GM23338 (cell line): ENCODE data around the gene ASAP2. TPM values are rescaled to one million over a fixed set of nuclear protein-coding genes. Genes with fewer than 3 reads are reported as not detected.

Source experiments
- ATAC-seq: fragments of 200-7000 bp; cut with Tn5 transposase; 3 replicates; pipeline ENCODE4 v1.9.1; 2020
- DNase-seq: peaks from one replicate; pipeline ENCODE4 v3.0.0-alpha.2; 2015; ENCODE audit warnings: low spot score
- H2AFZ ChIP-seq: fragments of 200-600 bp; sonication (generic); 2 replicates; pipeline ENCODE4 v1.8.0; 2016; ENCODE audit warnings: antibody characterized with exemption, mild to moderate bottlenecking, moderate library complexity
- H3F3A ChIP-seq: fragments of 200-600 bp; sonication (generic); replicated peaks from 2 replicates; pipeline ENCODE4 v1.8.0; 2017; ENCODE audit warnings: antibody characterized with exemption, mixed run types, low read depth
- H3K27ac ChIP-seq: fragments of 200-600 bp; sonication (generic); 2 replicates; pipeline ENCODE4 v1.6.1; 2016; ENCODE audit warnings: low read depth
- H3K27me3 ChIP-seq: fragments of 200-600 bp; sonication (generic); 2 replicates; pipeline ENCODE4 v1.8.0; 2016; ENCODE audit warnings: mild to moderate bottlenecking, mixed run types, moderate library complexity; ENCODE audit not compliant: insufficient read depth
- H3K36me3 ChIP-seq: fragments of 200-600 bp; sonication (generic); 2 replicates; pipeline ENCODE4 v1.8.0; 2016; ENCODE audit warnings: mild to moderate bottlenecking; ENCODE audit not compliant: insufficient read depth
- H3K4me1 ChIP-seq: fragments of 200-600 bp; sonication (generic); 2 replicates; pipeline ENCODE4 v1.8.0; 2016; ENCODE audit warnings: mild to moderate bottlenecking, moderate library complexity; ENCODE audit not compliant: insufficient read depth
- H3K4me2 ChIP-seq: fragments of 200-600 bp; sonication (generic); 2 replicates; pipeline ENCODE4 v1.7.1; 2017; ENCODE audit warnings: mixed run types
- H3K4me3 ChIP-seq: fragments of 200-600 bp; sonication (generic); 2 replicates; pipeline ENCODE4 v1.6.1; 2016; ENCODE audit warnings: mixed run types
- H3K79me2 ChIP-seq: fragments of 200-600 bp; sonication (generic); replicated peaks from 2 replicates; pipeline ENCODE4 v1.8.0; 2017; ENCODE audit warnings: mild to moderate bottlenecking; ENCODE audit not compliant: insufficient read depth
- H3K9me2 ChIP-seq: fragments of 200-600 bp; sonication (generic); 2 replicates; pipeline ENCODE4 v1.8.0; 2017; ENCODE audit not compliant: insufficient read depth
- H4K20me1 ChIP-seq: fragments of 200-600 bp; sonication (generic); replicated peaks from 2 replicates; pipeline ENCODE4 v1.8.0; 2017; ENCODE audit warnings: mild to moderate bottlenecking; ENCODE audit not compliant: insufficient read depth
- H3K27ac Mint-ChIP-seq: 2 replicates; pipeline ENCODE4 v1.8.0; 2020; ENCODE audit warnings: inconsistent platforms, mild to moderate bottlenecking, moderate library complexity, mixed read lengths
- H3K27me3 Mint-ChIP-seq: 3 replicates; pipeline ENCODE4 v1.8.0; 2022; ENCODE audit warnings: low read depth, mild to moderate bottlenecking, moderate library complexity, mixed read lengths, inconsistent platforms; ENCODE audit not compliant: insufficient read depth, poor library complexity
- H3K36me3 Mint-ChIP-seq: 3 replicates; pipeline ENCODE4 v1.8.0; 2021; ENCODE audit warnings: low read depth, mild to moderate bottlenecking, inconsistent platforms, moderate library complexity, mixed read lengths
- H3K4me1 Mint-ChIP-seq: 3 replicates; pipeline ENCODE4 v1.8.0; 2020; ENCODE audit warnings: mild to moderate bottlenecking, inconsistent platforms, mixed read lengths
- H3K4me3 Mint-ChIP-seq: 3 replicates; pipeline ENCODE4 v1.8.0; 2021; ENCODE audit warnings: moderate library complexity, mild to moderate bottlenecking, inconsistent platforms, mixed read lengths
- H3K9me3 Mint-ChIP-seq: 3 replicates; pipeline ENCODE4 v1.8.0; 2020; ENCODE audit warnings: moderate library complexity, mild to moderate bottlenecking, inconsistent platforms, mixed read lengths
- CREB1 ChIP-seq: fragments of 250-450 bp; sonication (Bioruptor Pico); IDR thresholded peaks from 2 replicates; pipeline ENCODE4 v1.5.0; 2020; ENCODE audit warnings: low read depth, mild to moderate bottlenecking, moderate library complexity
- ETS1 ChIP-seq: IDR thresholded peaks from 2 replicates; pipeline ENCODE4 v1.6.1; 2016; ENCODE audit warnings: antibody characterized with exemption
- EZH2 ChIP-seq: fragments of 200-600 bp; sonication (generic); IDR thresholded peaks from one replicate; pipeline ENCODE4 v1.8.0; 2017; ENCODE audit warnings: antibody characterized with exemption, mild to moderate bottlenecking, low read depth; ENCODE audit not compliant: unreplicated experiment
- EZH2phosphoT487 ChIP-seq: fragments of 200-600 bp; sonication (generic); IDR thresholded peaks from one replicate; pipeline ENCODE4 v1.8.1; 2018; ENCODE audit warnings: antibody characterized with exemption; ENCODE audit not compliant: unreplicated experiment
- JUNB ChIP-seq: IDR thresholded peaks from one replicate; pipeline ENCODE4 v1.6.1; 2016; ENCODE audit warnings: antibody characterized with exemption; ENCODE audit not compliant: unreplicated experiment
- NANOG ChIP-seq: IDR thresholded peaks from 2 replicates; pipeline ENCODE4 v1.6.1; 2016; ENCODE audit warnings: antibody characterized with exemption, borderline replicate concordance
- POLR2AphosphoS5 ChIP-seq: IDR thresholded peaks from 2 replicates; pipeline ENCODE4 v1.6.1; 2016; ENCODE audit warnings: antibody characterized with exemption, low read depth
- STAT1 ChIP-seq: IDR thresholded peaks from one replicate; pipeline ENCODE4 v1.6.1; 2016; ENCODE audit warnings: antibody characterized with exemption; ENCODE audit not compliant: unreplicated experiment
- ZNF114 ChIP-seq: fragments of 250-450 bp; sonication (Bioruptor Pico); IDR thresholded peaks from 2 replicates; pipeline ENCODE4 v1.5.0; 2020; ENCODE audit warnings: mild to moderate bottlenecking, moderate library complexity
- ZNF331 ChIP-seq: fragments of 250-450 bp; sonication (Bioruptor Pico); IDR thresholded peaks from 2 replicates; pipeline ENCODE4 v1.5.0; 2020; ENCODE audit warnings: low read depth, mild to moderate bottlenecking, moderate library complexity
- polyA plus RNA-seq: library from polyadenylated mRNA; unstranded; fragments of >200 nt; fragmentation: Nextera tagmentation; extraction: Ambion mirVana; gene quantifications from 2 replicates; pipeline ENCODE4 v1.2.1, GENCODE V29; 2016
- total RNA-seq: library from RNA; depleted of rRNA; stranded (reverse); fragments of >200 nt; shearing (Covaris generic); gene quantifications from 2 replicates; pipeline ENCODE4 v1.2.3, GENCODE V29; 2014
- TF ChIP-seq, protein P1 (sequence below), 2 experiments: fragments of 200-600 bp in 1 of 2; sonication (generic) in 1 of 2; conservative IDR thresholded peaks; 2 replicates each; pipeline versions ENCODE4 v1.5.1 to v1.6.1; 2016 to 2017; ENCODE audit warnings: antibody characterized with exemption in 2 of 2, low read depth in 2 of 2, mild to moderate bottlenecking in 2 of 2, moderate library complexity in 1 of 2

Gene ASAP2
- total and polyA plus RNA-seq, 2 experiments from 2014 or later, result 2.6 to 15.6 TPM

- no peak for DNase-seq
- Histone ChIP-seq H3K4me1 (no peaks in the 10 kb centered on the region), H3K27me3 (no peaks in the 10 kb centered on the region), H3K27ac (no peak overlapping the region), H4K20me1 (peaks cover 3% of the 10 kb centered on the region; the same call in 1 of the 2 replicates), H3F3A (0 out of 2 replicates have a peak, but pooled peaks cover 3% of the 10 kb centered on the region), H3K9me2 (no peaks in the 10 kb centered on the region), H3K4me3 (no peak overlapping the region), H3K36me3 (no peaks in the 10 kb centered on the region; the same call in 1 of the 2 replicates), H3K79me2 (no peaks in the 10 kb centered on the region), H3K4me2 (no peak overlapping the region), H2AFZ (no peak overlapping the region)
- peaks cover 7% of the 10 kb centered on the region; the same call in 1 of the 3 replicates for H3K36me3 Mint-ChIP-seq
- no peaks in the 10 kb centered on the region for H3K9me3 Mint-ChIP-seq
- TF ChIP-seq EZH2 (no peak), STAT1 (no peak), JUNB (no peak), POLR2AphosphoS5 (no peak), ZNF331 (CRISPR knock-in tag) (no peak)
- TF ChIP-seq, protein P1, sequence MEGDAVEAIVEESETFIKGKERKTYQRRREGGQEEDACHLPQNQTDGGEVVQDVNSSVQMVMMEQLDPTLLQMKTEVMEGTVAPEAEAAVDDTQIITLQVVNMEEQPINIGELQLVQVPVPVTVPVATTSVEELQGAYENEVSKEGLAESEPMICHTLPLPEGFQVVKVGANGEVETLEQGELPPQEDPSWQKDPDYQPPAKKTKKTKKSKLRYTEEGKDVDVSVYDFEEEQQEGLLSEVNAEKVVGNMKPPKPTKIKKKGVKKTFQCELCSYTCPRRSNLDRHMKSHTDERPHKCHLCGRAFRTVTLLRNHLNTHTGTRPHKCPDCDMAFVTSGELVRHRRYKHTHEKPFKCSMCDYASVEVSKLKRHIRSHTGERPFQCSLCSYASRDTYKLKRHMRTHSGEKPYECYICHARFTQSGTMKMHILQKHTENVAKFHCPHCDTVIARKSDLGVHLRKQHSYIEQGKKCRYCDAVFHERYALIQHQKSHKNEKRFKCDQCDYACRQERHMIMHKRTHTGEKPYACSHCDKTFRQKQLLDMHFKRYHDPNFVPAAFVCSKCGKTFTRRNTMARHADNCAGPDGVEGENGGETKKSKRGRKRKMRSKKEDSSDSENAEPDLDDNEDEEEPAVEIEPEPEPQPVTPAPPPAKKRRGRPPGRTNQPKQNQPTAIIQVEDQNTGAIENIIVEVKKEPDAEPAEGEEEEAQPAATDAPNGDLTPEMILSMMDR (conservative IDR thresholded peaks at IDR 0.05; ENCODE audit: low read depth in 2 of 2), result no peak
- H3K27me3 Mint-ChIP-seq, result peaks cover 10% of the 10 kb centered on the region
- H3K4me1 Mint-ChIP-seq, result no peaks in the 10 kb centered on the region
- no peak overlapping the region for H3K27ac Mint-ChIP-seq
- H3K4me3 Mint-ChIP-seq, result no peak overlapping the region
- ATAC-seq, result no peak
Measured at GRCh38 chr2:9407363-9407811, 200.8 kb downstream of the ASAP2 start.

DNA sequence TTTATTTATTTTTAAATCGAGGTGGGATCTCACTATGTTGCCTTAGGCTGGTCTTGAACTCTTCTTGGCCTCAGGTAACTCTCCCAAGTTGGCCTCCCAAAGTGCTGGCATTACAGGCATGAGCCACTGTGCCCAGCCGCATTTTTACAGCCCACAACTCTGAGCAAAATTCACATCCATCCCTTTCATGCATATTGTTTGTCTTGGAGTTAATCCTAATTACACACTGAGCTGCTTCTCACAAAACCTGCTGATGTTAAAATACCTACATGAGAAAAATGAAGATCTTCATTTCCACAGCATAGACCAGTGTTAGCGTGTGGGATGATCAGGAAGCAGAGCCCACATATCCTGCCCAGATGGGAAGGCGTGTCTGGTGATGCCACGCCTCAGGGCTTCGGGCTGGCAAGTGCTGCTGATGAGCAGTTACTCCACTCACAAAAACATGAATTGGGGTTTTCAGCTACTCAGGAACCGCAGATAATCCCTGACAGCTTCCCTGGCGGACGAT is 202.1 kb downstream of the ASAP2 start:
- ATAC-seq (no peak), DNase-seq (no peak)
- Histone ChIP-seq H3K79me2 (no peaks in the 10 kb centered on the region), H3K4me3 (no peak overlapping the region), H3K27ac (no peak overlapping the region), H3K4me2 (no peak overlapping the region), H3K27me3 (no peaks in the 10 kb centered on the region), H3F3A (0 out of 2 replicates have a peak, but pooled peaks cover 3% of the 10 kb centered on the region), H4K20me1 (peaks cover 3% of the 10 kb centered on the region), H3K9me2 (no peaks in the 10 kb centered on the region), H3K4me1 (no peaks in the 10 kb centered on the region), H3K36me3 (no peaks in the 10 kb centered on the region), H2AFZ (no peak overlapping the region)
- Mint-ChIP-seq H3K27me3 (peaks cover 10% of the 10 kb centered on the region), H3K9me3 (no peaks in the 10 kb centered on the region), H3K36me3 (peaks cover 7% of the 10 kb centered on the region; the same call in 1 of the 3 replicates), H3K4me3 (no peak overlapping the region), H3K27ac (no peak overlapping the region), H3K4me1 (no peaks in the 10 kb centered on the region)
- no peak for TF ChIP-seq EZH2
- TF ChIP-seq CREB1, result no peak
- no peak for TF ChIP-seq JUNB
- TF ChIP-seq NANOG, result no peak
- no peak for TF ChIP-seq ZNF114 (CRISPR knock-in tag)
- TF ChIP-seq, protein P1 (conservative IDR thresholded peaks at IDR 0.05; ENCODE audit: low read depth in 2 of 2), result no peak
- no peak for TF ChIP-seq STAT1
- TF ChIP-seq EZH2phosphoT487, result no peak
- TF ChIP-seq ETS1, result no peak
